K562 (cell line): ENCODE data around the gene ZCCHC17.

Experiments used
- CTCF ChIP-seq, 3 experiments: IDR thresholded peaks in 2 of 3; conservative IDR thresholded peaks in 1 of 3; 2 replicates each; pipeline ENCODE4 v1.5.1; 2011 to 2012; ENCODE audit warnings: low read length in 3 of 3, mild to moderate bottlenecking in 3 of 3, control low read depth in 2 of 3, improper control_type of control experiment in 1 of 3, inconsistent platforms in 1 of 3, low read depth in 1 of 3, mixed read lengths in 1 of 3, moderate library complexity in 1 of 3; ENCODE audit not compliant: insufficient read depth in 2 of 3
- GTF2F1 ChIP-seq: IDR thresholded peaks from 2 replicates; pipeline ENCODE4 v1.6.1; 2011; ENCODE audit warnings: low read depth, low read length, improper control_type of control experiment
- IRF2 ChIP-seq: sonication (generic); formaldehyde crosslinking; IDR thresholded peaks from 2 replicates; pipeline ENCODE4 v1.8.1; 2022; ENCODE audit warnings: mild to moderate bottlenecking, missing genetic modification reagents
- KAT2B ChIP-seq: IDR thresholded peaks from one replicate; pipeline ENCODE4 v1.6.1; 2012; ENCODE audit warnings: low read depth, mild to moderate bottlenecking, control low read depth, inconsistent platforms, low read length, moderate library complexity
- MCM7 ChIP-seq, 2 experiments: fragments of 450-650 bp; IDR thresholded peaks; 2 replicates each; pipeline ENCODE4 v1.6.1; 2016 to 2018
- MYNN ChIP-seq, 2 experiments: sonication (generic); formaldehyde crosslinking in 1 of 2; IDR thresholded peaks; 2 replicates each; pipeline versions ENCODE4 v1.5.0 to v1.6.1; 2016 to 2020; ENCODE audit warnings: antibody characterized with exemption in 1 of 2, missing genetic modification reagents in 1 of 2
- RAD21 ChIP-seq, 2 experiments: fragments of 250-450 bp in 1 of 2; fragments of 450-650 bp in 1 of 2; sonication (Bioruptor Pico) in 1 of 2; formaldehyde crosslinking in 1 of 2; IDR thresholded peaks in 1 of 2; conservative IDR thresholded peaks in 1 of 2; 2 replicates each; pipeline versions ENCODE4 v1.4.0 to v1.8.0; 2020 to 2022; ENCODE audit warnings: mild to moderate bottlenecking in 2 of 2, moderate library complexity in 1 of 2
- TAF9B ChIP-seq: fragments of 450-650 bp; IDR thresholded peaks from 2 replicates; pipeline ENCODE4 v1.6.1; 2018; ENCODE audit warnings: mild to moderate bottlenecking; ENCODE audit not compliant: partially characterized antibody
- TF ChIP-seq, protein P1 (sequence below): sonication (generic); formaldehyde crosslinking; IDR thresholded peaks from 2 replicates; pipeline ENCODE4 v1.4.0; 2020; ENCODE audit warnings: mild to moderate bottlenecking, missing genetic modification reagents

- TF ChIP-seq MCM7 (IDR thresholded peaks at IDR 0.05) (no peak), IRF2 (CRISPR knock-in tag) (no peak), MYNN (IDR thresholded peaks at IDR 0.05) (no peak), MYNN (CRISPR knock-in tag; IDR thresholded peaks at IDR 0.05) (no peak), KAT2B (no peak), RAD21 (CRISPR knock-in tag; conservative IDR thresholded peaks at IDR 0.05 in 1 of 2, IDR thresholded peaks at IDR 0.05 in 1 of 2) (no peak), CTCF (IDR thresholded peaks at IDR 0.05 in 2 of 3, conservative IDR thresholded peaks at IDR 0.05 in 1 of 3; ENCODE audit: insufficient read depth in 2 of 3, low read depth in 1 of 3, low read length in 3 of 3) (no peak), GTF2F1 (no peak), TAF9B (no peak)
- TF ChIP-seq, protein P1, sequence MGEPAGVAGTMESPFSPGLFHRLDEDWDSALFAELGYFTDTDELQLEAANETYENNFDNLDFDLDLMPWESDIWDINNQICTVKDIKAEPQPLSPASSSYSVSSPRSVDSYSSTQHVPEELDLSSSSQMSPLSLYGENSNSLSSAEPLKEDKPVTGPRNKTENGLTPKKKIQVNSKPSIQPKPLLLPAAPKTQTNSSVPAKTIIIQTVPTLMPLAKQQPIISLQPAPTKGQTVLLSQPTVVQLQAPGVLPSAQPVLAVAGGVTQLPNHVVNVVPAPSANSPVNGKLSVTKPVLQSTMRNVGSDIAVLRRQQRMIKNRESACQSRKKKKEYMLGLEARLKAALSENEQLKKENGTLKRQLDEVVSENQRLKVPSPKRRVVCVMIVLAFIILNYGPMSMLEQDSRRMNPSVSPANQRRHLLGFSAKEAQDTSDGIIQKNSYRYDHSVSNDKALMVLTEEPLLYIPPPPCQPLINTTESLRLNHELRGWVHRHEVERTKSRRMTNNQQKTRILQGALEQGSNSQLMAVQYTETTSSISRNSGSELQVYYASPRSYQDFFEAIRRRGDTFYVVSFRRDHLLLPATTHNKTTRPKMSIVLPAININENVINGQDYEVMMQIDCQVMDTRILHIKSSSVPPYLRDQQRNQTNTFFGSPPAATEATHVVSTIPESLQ (CRISPR knock-in tag) = no peak
Observed at GRCh38 chr1:31397360-31398095, 100.7 kb downstream of the ZCCHC17 start.
